Activated CD4-positive, alpha-beta T cell treated with anti-CD3 and anti-CD28 coated beads for 36 hours (primary cell): ENCODE results near the gene PHLPP1. TPM values are rescaled to one million over a fixed set of nuclear protein-coding genes. Genes with fewer than 3 reads are reported as not detected.

Source experiments
- ATAC-seq: fragments of 200-7000 bp; cut with Tn5 transposase; one replicate; pipeline ENCODE4 v1.10.0; 2021; ENCODE audit warnings: mild to moderate bottlenecking, moderate library complexity
- CTCF ChIA-PET: fragments of 350-600 bp; sonication (Branson Sonifier 250); formaldehyde crosslinking; loops from one replicate; lab custom pipeline; 2021; ENCODE audit warnings: antibody characterized with exemption; lab: Charles Lee
- POLR2A ChIA-PET: fragments of 350-600 bp; sonication (Branson Sonifier 250); formaldehyde crosslinking; loops from one replicate; lab custom pipeline; 2021; ENCODE audit warnings: antibody characterized with exemption, inconsistent platforms; lab: Charles Lee
- DNase-seq: peaks from one replicate; pipeline ENCODE4 v3.0.0-alpha.2; 2020
- H3K27ac Mint-ChIP-seq: one replicate; pipeline ENCODE4 v1.8.0; 2021; ENCODE audit warnings: mixed read lengths
- H3K27me3 Mint-ChIP-seq: one replicate; pipeline ENCODE4 v1.8.0; 2021; ENCODE audit warnings: mixed read lengths
- H3K36me3 Mint-ChIP-seq: one replicate; pipeline ENCODE4 v1.8.0; 2021; ENCODE audit warnings: low read depth, mixed read lengths
- H3K4me1 Mint-ChIP-seq: one replicate; pipeline ENCODE4 v1.8.0; 2021; ENCODE audit warnings: mixed read lengths
- H3K4me3 Mint-ChIP-seq: one replicate; pipeline ENCODE4 v1.8.0; 2021; ENCODE audit warnings: mild to moderate bottlenecking, moderate library complexity, mixed read lengths
- H3K9me3 Mint-ChIP-seq: one replicate; pipeline ENCODE4 v1.8.0; 2021; ENCODE audit warnings: low read depth, mixed read lengths
- intact Hi-C, 2 experiments: fragments of 100-400 bp; cut with DNase I in 1 of 2; cut with micrococcal nuclease in 1 of 2; formaldehyde crosslinking; loops; one replicate each; pipeline versions ENCODE4 v1.14.2 to v1.15.1; 2022 to 2024; cut with DNase I, micrococcal nuclease
- total RNA-seq, 2 experiments: library from RNA; stranded (reverse); gene quantifications; one replicate each; pipeline ENCODE4 v1.2.3, GENCODE V29; 2021

The PHLPP1 gene
- 1 to 10 TPM; 6.8 to 8.5 TPM for total RNA-seq

DNA sequence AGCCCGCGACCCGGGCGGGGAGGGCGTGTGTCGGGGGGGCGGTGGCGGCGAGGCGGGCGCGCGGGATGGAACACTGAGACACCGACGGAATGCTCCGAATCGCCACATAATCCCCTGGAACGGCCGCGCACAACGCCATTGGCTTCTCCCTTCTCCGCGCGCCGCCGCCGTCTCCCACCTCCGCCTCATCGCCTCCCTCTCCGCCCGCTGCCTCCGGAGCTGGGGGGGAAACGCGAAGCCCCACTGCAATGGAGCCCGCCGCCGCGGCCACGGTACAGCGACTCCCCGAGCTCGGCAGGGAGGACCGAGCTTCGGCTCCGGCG, at the start of gene PHLPP1:
Gene PHLPP1 (plus strand): TSS at position 106 of the 323 bp plus-strand sequence. CDS start 143 bp downstream, at position 249.
- DNase-seq = no peak
- Mint-ChIP-seq H3K27ac (peak within 1 kb of the TSS; percentile 69), H3K4me3 (peak within 1 kb of the TSS; percentile 81), H3K27me3 (no peaks in the 10 kb centered on the region), H3K9me3 (no peaks in the 10 kb centered on the region), H3K4me1 (peaks cover 32% of the 10 kb centered on the region), H3K36me3 (no peaks in the 10 kb centered on the region)
- intact Hi-C loops = loop anchor here (1.0 to 10.0 kb wide), 13 partner anchors 69 to 707 kb away; partner anchors contain the start of genes PIGN (in 2 of the 2), RELCH (in 2 of the 2), KDSR (in 1 of the 2) and TNFRSF11A (in 1 of the 2)
- POLR2A ChIA-PET = interaction anchor here (0.6 kb wide), 1 partner anchor 649 kb away, joined by 5 read pairs; no protein-coding TSS in a partner anchor
- ATAC-seq = peak; percentile 27
- CTCF ChIA-PET = interaction anchor here (0.6 to 1.8 kb wide), 25 partner anchors 8 to 602 kb away, joined by 3 to 21 read pairs (median 4); no protein-coding TSS in a partner anchor

DNA sequence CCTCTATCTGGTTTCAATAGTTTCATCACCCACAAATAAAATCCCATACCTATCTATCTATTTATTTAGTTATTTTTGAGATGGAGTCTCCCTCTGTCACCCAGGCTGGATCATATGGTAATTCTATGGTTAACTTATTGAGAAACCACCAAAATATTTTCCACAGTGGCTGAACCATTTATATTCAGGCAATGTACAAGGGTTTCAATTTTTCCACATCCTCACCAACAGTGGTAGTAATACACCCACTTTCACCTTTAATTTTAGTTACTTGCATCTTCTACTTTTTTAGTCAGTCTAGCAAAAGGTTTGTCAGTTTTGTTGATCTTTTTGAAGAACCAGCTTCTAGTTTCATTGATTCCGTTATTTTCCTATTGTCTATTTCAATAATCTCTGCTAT, 46.1 kb upstream of the PHLPP1 start:
- POLR2A ChIA-PET = no interaction called here
- H3K9me3 Mint-ChIP-seq = peaks cover 6% of the 10 kb centered on the region
- no peak overlapping the region for H3K27ac Mint-ChIP-seq
- CTCF ChIA-PET = no interaction called here
- H3K27me3 Mint-ChIP-seq = peaks cover 2% of the 10 kb centered on the region
- intact Hi-C loops = no loop called here
- DNase-seq (no peak), ATAC-seq (peak; percentile 36)
- H3K4me3 Mint-ChIP-seq = no peak overlapping the region
- peaks cover 7% of the 10 kb centered on the region for H3K4me1 Mint-ChIP-seq
- H3K36me3 Mint-ChIP-seq = no peaks in the 10 kb centered on the region

- Mint-ChIP-seq H3K4me3 (no peak overlapping the region), H3K27me3 (peaks cover 9% of the 10 kb centered on the region), H3K27ac (no peak overlapping the region), H3K4me1 (peaks cover 7% of the 10 kb centered on the region), H3K9me3 (peaks cover 16% of the 10 kb centered on the region), H3K36me3 (no peaks in the 10 kb centered on the region)
- ChIA-PET CTCF (interaction anchor here (0.6 to 1.9 kb wide), 5 partner anchors 22 to 1688 kb away, joined by 3 to 5 read pairs (median 3); no protein-coding TSS in a partner anchor), POLR2A (no interaction called here)
- ATAC-seq (no peak), DNase-seq (no peak)
- intact Hi-C loops = no loop called here
Observed at GRCh38 chr18:62670573-62670972, 44.8 kb upstream of the PHLPP1 start.

GRCh38 chr18:62672600-62672999, 42.7 kb upstream of the PHLPP1 start:
- Mint-ChIP-seq H3K4me1 (peaks cover 7% of the 10 kb centered on the region), H3K27ac (no peak overlapping the region), H3K4me3 (no peak overlapping the region), H3K9me3 (peaks cover 17% of the 10 kb centered on the region), H3K27me3 (peaks cover 9% of the 10 kb centered on the region), H3K36me3 (no peaks in the 10 kb centered on the region)
- ATAC-seq = no peak
- intact Hi-C loops = no loop called here
- no peak for DNase-seq
- POLR2A ChIA-PET = no interaction called here
- CTCF ChIA-PET = interaction anchor here (1.2 kb wide), 1 partner anchor 9 kb away, joined by 4 read pairs; no protein-coding TSS in a partner anchor

DNA sequence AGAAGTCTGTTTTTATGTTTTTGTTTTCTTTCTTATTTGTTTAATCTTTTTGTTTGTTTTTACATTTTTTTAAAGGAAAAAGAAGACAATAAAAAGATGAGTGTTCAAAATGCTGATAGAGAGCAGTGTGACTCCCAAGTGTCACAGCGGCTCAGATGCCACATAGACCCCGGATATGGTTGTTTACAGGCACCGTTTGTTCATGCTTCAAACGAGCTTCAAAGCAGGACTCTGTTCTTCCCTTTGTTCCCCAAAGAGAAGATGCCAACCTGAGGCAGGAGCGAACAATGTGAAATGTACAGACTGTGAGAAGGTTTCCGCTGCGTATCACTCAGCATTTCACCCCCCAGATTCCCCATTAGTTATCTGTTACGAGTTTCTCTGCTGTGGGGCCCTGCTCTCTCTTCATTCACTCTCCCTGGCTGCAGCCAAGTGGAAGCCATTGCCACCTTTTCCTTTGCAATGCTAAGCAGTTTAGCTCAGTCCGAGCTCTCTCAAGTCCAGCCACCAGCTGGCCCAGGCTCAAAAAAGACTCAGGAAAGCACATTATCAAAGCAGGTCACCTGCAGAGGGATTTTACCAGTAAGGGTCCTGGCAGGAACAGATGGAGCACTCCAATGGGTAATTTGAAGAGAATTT, 36.4 kb upstream of the PHLPP1 start:
- Mint-ChIP-seq H3K27ac (no peak overlapping the region), H3K36me3 (no peaks in the 10 kb centered on the region), H3K4me1 (no peaks in the 10 kb centered on the region), H3K27me3 (peaks cover 7% of the 10 kb centered on the region), H3K9me3 (peaks cover 11% of the 10 kb centered on the region), H3K4me3 (no peak overlapping the region)
- POLR2A ChIA-PET = no interaction called here
- DNase-seq (no peak), ATAC-seq (no peak)
- intact Hi-C loops = no loop called here
- CTCF ChIA-PET = no interaction called here

GRCh38 chr18:62682371-62682770, 33.0 kb upstream of the PHLPP1 start:
- Mint-ChIP-seq H3K4me3 (no peak overlapping the region), H3K27ac (no peak overlapping the region), H3K36me3 (no peaks in the 10 kb centered on the region), H3K9me3 (peaks cover 4% of the 10 kb centered on the region), H3K4me1 (no peaks in the 10 kb centered on the region), H3K27me3 (peaks cover 2% of the 10 kb centered on the region)
- intact Hi-C loops = no loop called here
- POLR2A ChIA-PET = no interaction called here
- DNase-seq (no peak), ATAC-seq (no peak)
- CTCF ChIA-PET = no interaction called here

GRCh38 chr18:62683935-62684334, 31.4 kb upstream of the PHLPP1 start:
- Mint-ChIP-seq H3K27me3 (peaks cover 2% of the 10 kb centered on the region), H3K27ac (no peak overlapping the region), H3K4me1 (no peaks in the 10 kb centered on the region), H3K9me3 (peaks cover 13% of the 10 kb centered on the region), H3K4me3 (no peak overlapping the region), H3K36me3 (no peaks in the 10 kb centered on the region)
- DNase-seq = no peak
- intact Hi-C loops = no loop called here
- POLR2A ChIA-PET = no interaction called here
- CTCF ChIA-PET = interaction anchor here (0.6 kb wide), 1 partner anchor 879 kb away, joined by 3 read pairs; no protein-coding TSS in a partner anchor
- ATAC-seq = no peak

- Mint-ChIP-seq H3K4me1 (no peaks in the 10 kb centered on the region), H3K27ac (no peak overlapping the region), H3K36me3 (peaks cover 3% of the 10 kb centered on the region), H3K9me3 (peaks cover 27% of the 10 kb centered on the region), H3K4me3 (no peak overlapping the region), H3K27me3 (peaks cover 8% of the 10 kb centered on the region)
- CTCF ChIA-PET = interaction anchor here (0.7 kb wide), 1 partner anchor 450 kb away, joined by 3 read pairs; no protein-coding TSS in a partner anchor
- no peak for ATAC-seq
- POLR2A ChIA-PET = no interaction called here
- intact Hi-C loops = no loop called here
- DNase-seq = no peak
Observed at GRCh38 chr18:62688743-62689317, 26.5 kb upstream of the PHLPP1 start.

GRCh38 chr18:62690236-62690815, 25.0 kb upstream of the PHLPP1 start:
- H3K27me3 Mint-ChIP-seq = peaks cover 6% of the 10 kb centered on the region
- ATAC-seq = no peak
- intact Hi-C loops = no loop called here
- ChIA-PET CTCF (no interaction called here), POLR2A (no interaction called here)
- H3K4me1 Mint-ChIP-seq = no peaks in the 10 kb centered on the region
- H3K36me3 Mint-ChIP-seq = peaks cover 3% of the 10 kb centered on the region
- peaks cover 27% of the 10 kb centered on the region for H3K9me3 Mint-ChIP-seq
- H3K4me3 Mint-ChIP-seq = no peak overlapping the region
- DNase-seq = no peak
- no peak overlapping the region for H3K27ac Mint-ChIP-seq

DNA sequence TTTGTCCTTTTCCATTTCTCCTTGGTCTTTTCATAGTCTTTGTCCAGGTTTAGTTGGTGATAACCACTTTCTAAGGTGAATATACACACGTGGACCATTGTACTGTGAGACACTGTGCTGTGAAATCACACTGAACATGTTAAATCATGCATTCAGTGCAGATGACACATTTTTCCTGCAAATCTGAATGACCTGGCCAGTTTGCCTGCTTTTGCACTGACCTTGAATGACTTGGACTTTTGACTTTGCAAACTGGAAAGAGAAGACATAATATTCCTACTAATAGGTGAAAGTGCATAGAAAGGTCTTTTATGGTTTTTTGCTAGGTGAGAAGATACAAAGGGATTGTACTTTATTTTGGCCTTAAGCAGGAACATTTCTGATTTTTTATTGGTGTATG, 21.7 kb upstream of the PHLPP1 start:
- peaks cover 8% of the 10 kb centered on the region for H3K27me3 Mint-ChIP-seq
- H3K4me1 Mint-ChIP-seq = no peaks in the 10 kb centered on the region
- ChIA-PET CTCF (no interaction called here), POLR2A (no interaction called here)
- H3K9me3 Mint-ChIP-seq = peaks cover 17% of the 10 kb centered on the region
- H3K4me3 Mint-ChIP-seq = no peak overlapping the region
- intact Hi-C loops = no loop called here
- DNase-seq (no peak), ATAC-seq (no peak)
- no peak overlapping the region for H3K27ac Mint-ChIP-seq
- peaks cover 3% of the 10 kb centered on the region for H3K36me3 Mint-ChIP-seq

DNA sequence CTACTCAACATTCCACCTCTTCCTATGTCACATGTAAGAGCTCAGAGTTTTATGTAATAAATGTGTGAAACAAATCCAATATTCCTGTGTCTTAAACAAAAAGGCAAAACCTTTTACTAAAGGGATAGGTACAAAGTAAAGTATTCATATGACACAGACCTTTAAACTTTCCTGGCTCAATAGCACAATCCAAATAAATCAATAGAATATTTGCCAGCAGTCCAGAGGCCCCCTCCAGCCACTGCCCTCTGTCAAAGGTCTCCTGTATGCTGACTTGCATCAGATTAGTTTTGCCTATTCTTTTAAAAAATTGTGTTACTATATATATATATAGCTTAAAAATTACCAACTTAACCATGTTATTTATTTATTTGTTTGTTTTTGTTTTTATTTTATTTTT, 17.7 kb upstream of the PHLPP1 start:
- ChIA-PET CTCF (interaction anchor here (0.6 kb wide), 1 partner anchor 991 kb away, joined by 3 read pairs; no protein-coding TSS in a partner anchor), POLR2A (no interaction called here)
- Mint-ChIP-seq H3K4me3 (no peak overlapping the region), H3K36me3 (no peaks in the 10 kb centered on the region), H3K27ac (no peak overlapping the region), H3K4me1 (no peaks in the 10 kb centered on the region), H3K27me3 (peaks cover 6% of the 10 kb centered on the region), H3K9me3 (no peaks in the 10 kb centered on the region)
- intact Hi-C loops = no loop called here
- ATAC-seq (no peak), DNase-seq (no peak)
